VCaP (cell line): Measurements from ENCODE around the gene ZNF277.

Experiments
- H3K27ac ChIP-seq: fragments of 450-650 bp; 2 replicates; pipeline ENCODE4 v1.5.1; 2017
- TF ChIP-seq, protein P1 (sequence below): fragments of 450-650 bp; conservative IDR thresholded peaks from 2 replicates; pipeline ENCODE4 v1.5.1; 2017; ENCODE audit warnings: mild to moderate bottlenecking, moderate library complexity

Gene ZNF277

DNA sequence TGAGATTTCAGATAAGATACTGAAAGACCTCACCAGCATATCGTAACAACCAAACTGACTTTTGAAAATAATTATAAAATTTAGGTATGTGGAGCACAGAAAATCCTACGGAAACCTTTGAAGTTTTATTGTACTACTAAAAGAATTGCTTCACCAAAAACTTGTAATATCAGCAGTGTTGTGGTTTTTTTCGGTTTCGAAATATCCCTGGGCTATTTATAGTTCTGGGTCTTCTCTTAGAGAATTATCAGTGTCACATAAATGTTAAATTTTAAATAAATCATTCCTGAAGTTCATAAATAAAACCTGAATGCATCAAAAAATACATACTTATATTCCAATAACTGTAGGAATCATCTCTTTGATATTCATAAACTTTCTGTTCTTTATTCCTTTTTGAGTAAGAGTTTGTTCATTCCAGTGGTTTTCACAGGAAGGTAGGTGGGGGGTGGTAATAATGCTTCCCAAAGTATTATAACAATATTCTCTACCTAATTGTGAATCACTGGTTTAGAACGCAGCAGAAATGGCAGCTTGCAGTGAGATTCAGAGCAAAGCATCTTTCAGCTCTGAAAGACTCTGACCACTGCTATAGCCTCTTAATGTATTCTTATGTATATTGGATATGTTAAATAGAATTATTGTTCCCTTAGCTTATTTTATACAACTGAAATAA is 60.2 kb downstream of the ZNF277 start:
- TF ChIP-seq, protein P1, sequence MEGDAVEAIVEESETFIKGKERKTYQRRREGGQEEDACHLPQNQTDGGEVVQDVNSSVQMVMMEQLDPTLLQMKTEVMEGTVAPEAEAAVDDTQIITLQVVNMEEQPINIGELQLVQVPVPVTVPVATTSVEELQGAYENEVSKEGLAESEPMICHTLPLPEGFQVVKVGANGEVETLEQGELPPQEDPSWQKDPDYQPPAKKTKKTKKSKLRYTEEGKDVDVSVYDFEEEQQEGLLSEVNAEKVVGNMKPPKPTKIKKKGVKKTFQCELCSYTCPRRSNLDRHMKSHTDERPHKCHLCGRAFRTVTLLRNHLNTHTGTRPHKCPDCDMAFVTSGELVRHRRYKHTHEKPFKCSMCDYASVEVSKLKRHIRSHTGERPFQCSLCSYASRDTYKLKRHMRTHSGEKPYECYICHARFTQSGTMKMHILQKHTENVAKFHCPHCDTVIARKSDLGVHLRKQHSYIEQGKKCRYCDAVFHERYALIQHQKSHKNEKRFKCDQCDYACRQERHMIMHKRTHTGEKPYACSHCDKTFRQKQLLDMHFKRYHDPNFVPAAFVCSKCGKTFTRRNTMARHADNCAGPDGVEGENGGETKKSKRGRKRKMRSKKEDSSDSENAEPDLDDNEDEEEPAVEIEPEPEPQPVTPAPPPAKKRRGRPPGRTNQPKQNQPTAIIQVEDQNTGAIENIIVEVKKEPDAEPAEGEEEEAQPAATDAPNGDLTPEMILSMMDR, result no peak
- H3K27ac ChIP-seq, result no peak overlapping the region

- H3K27ac ChIP-seq, result no peak overlapping the region
- TF ChIP-seq, protein P1, result no peak
Measured at GRCh38 chr7:112267944-112268691, 61.6 kb downstream of the ZNF277 start.

GRCh38 chr7:112271162-112271561 is 64.7 kb downstream of the ZNF277 start:
- H3K27ac ChIP-seq, result no peak overlapping the region
- TF ChIP-seq, protein P1, result no peak

GRCh38 chr7:112272921-112273561 is 66.5 kb downstream of the ZNF277 start:
- no peak overlapping the region for H3K27ac ChIP-seq
- TF ChIP-seq, protein P1, result no peak

- H3K27ac ChIP-seq, result no peak overlapping the region
- TF ChIP-seq, protein P1, result no peak
Measured at GRCh38 chr7:112279042-112279441, 72.5 kb downstream of the ZNF277 start.

GRCh38 chr7:112280267-112280666 is 73.8 kb downstream of the ZNF277 start:
- TF ChIP-seq, protein P1, result no peak

DNA sequence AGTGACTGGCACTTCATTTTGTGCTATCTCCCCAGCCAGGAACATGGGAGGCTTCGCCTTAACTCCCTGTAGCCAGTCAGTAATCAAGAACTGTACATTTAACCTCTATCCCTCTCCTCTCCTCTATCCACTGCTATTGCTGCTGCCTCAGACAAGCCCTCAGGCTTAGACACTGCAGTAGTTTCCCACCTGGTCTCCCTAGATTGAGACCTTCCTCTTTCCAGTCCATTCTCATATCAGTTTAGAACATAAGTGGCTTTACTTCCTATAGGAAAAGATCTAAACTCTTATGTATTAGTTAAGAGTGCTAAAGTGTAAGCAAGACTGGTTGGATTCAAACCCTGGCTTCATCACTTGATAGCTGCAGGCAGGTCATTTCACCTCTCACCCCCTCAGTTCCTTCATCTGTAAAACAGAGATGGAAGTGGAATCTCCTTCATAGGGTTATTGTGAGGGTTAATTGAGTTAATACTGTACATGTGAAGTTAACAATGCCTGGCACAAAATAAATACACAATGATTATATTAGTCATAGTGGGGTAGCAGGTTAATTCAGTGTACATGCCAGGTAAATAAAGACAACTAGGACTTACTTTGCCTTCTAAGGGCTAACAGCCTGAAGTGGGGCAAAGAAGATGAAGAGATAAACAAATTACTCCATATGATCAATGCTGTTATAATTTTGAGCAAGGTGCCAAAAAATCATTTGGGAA is 76.1 kb downstream of the ZNF277 start:
- TF ChIP-seq, protein P1, result no peak
- H3K27ac ChIP-seq, result peak overlapping the region; percentile 3; the same call in 1 of the 2 replicates

More at GRCh38 chr7:112280267-112280666, 73.8 kb downstream of the ZNF277 start:
- H3K27ac ChIP-seq, result no peak overlapping the region
